ENCODE measurements around the gene RRP1.

DNA sequence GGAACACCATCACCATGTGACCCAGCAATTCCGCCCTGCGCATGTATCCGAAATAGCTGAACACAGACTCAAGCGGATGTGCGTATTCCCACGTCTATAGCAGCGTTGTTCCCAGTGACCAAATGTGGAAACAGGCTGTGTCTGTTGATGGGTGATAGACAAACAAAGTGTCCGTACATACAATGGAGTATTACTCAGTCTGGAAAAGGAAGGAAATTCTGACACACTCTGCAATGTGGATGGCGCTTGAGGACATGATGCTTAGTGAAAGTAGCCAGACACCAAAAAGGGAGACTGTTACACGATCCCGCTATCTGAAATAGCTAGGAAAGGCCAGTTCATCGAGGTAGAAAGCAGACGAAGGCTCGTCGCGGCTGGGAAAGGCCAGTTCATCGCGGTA, 44.7 kb upstream of the RRP1 start:
- TF ChIP-seq SRF (IDR thresholded peaks at IDR 0.05; ENCODE audit: low read depth in 2 of 2, low read length in 2 of 2), result no peak
- no peak for TF ChIP-seq ZZZ3 (IDR thresholded peaks at IDR 0.05; ENCODE audit: control insufficient read depth, insufficient read length, low read depth)
- TF ChIP-seq, protein P1, sequence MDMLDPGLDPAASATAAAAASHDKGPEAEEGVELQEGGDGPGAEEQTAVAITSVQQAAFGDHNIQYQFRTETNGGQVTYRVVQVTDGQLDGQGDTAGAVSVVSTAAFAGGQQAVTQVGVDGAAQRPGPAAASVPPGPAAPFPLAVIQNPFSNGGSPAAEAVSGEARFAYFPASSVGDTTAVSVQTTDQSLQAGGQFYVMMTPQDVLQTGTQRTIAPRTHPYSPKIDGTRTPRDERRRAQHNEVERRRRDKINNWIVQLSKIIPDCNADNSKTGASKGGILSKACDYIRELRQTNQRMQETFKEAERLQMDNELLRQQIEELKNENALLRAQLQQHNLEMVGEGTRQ (IDR thresholded peaks at IDR 0.05; ENCODE audit: borderline replicate concordance, low read depth, low read length), result no peak

All from GM12878 (cell line).